Measurements from ENCODE around the gene TCERG1L.
A peak's percentile ranks its signal among the peaks of the same experiment; 100 is the strongest.

The TCERG1L gene

GRCh38 chr10:131222986-131223385, 88.5 kb downstream of the TCERG1L start:
- no peak for DNase-seq

- no peak for DNase-seq
Observed at GRCh38 chr10:131221632-131222277, 89.8 kb downstream of the TCERG1L start.

- DNase-seq, result no peak
Observed at GRCh38 chr10:131220601-131221171, 90.8 kb downstream of the TCERG1L start.

- no peak for DNase-seq
Observed at GRCh38 chr10:131219955-131220489, 91.5 kb downstream of the TCERG1L start.

GRCh38 chr10:131219584-131219886, 92.0 kb downstream of the TCERG1L start:
- DNase-seq, result no peak

GRCh38 chr10:131218811-131219583, 92.5 kb downstream of the TCERG1L start:
- no peak for DNase-seq

GRCh38 chr10:131216681-131217230, 94.8 kb downstream of the TCERG1L start:
- no peak for DNase-seq

GRCh38 chr10:131215776-131216175, 95.7 kb downstream of the TCERG1L start:
- DNase-seq, result no peak

- no peak for DNase-seq
Observed at GRCh38 chr10:131214521-131215244, 96.8 kb downstream of the TCERG1L start.

GRCh38 chr10:131213741-131214505, 97.6 kb downstream of the TCERG1L start:
- peak; percentile 80 for DNase-seq

GRCh38 chr10:131212763-131213325, 98.7 kb downstream of the TCERG1L start:
- DNase-seq, result no peak

GRCh38 chr10:131211965-131212619, 99.4 kb downstream of the TCERG1L start:
- no peak for DNase-seq

- no peak for DNase-seq
Observed at GRCh38 chr10:131211559-131211958, 100.0 kb downstream of the TCERG1L start.

GRCh38 chr10:131211146-131211545, 100.4 kb downstream of the TCERG1L start:
- DNase-seq, result no peak

- no peak for DNase-seq
Observed at GRCh38 chr10:131210181-131210580, 101.3 kb downstream of the TCERG1L start.

GRCh38 chr10:131207584-131208532, 103.7 kb downstream of the TCERG1L start:
- DNase-seq, result peak; percentile 15

GRCh38 chr10:131207176-131207575, 104.3 kb downstream of the TCERG1L start:
- DNase-seq, result no peak

GRCh38 chr10:131206111-131206995, 105.2 kb downstream of the TCERG1L start:
- DNase-seq, result no peak

- DNase-seq, result no peak
Observed at GRCh38 chr10:131205556-131205955, 106.0 kb downstream of the TCERG1L start.

Measured in fibroblast of skin of right biceps (primary cell).